ENCODE data around the gene HSPE1. TPM values are rescaled to one million over a fixed set of nuclear protein-coding genes. Genes with fewer than 3 reads are reported as not detected.
"Not testable (repeated sequence)": the region's sequence is repeated elsewhere in the genome, so short reads cannot be mapped to it uniquely, and the experiment has no call there.

Gene HSPE1
- total RNA-seq (100 to 1,000 TPM in 1 of 5 experiments, 10 to 100 TPM in 4; 46.3 to 127 (median 52.2) TPM), polyA plus RNA-seq (100 to 1,000 TPM; 134 to 137 TPM), total RNA-seq (29.6 reads per million, percentile 59 among the genes with 10 or more reads in this experiment)

DNA sequence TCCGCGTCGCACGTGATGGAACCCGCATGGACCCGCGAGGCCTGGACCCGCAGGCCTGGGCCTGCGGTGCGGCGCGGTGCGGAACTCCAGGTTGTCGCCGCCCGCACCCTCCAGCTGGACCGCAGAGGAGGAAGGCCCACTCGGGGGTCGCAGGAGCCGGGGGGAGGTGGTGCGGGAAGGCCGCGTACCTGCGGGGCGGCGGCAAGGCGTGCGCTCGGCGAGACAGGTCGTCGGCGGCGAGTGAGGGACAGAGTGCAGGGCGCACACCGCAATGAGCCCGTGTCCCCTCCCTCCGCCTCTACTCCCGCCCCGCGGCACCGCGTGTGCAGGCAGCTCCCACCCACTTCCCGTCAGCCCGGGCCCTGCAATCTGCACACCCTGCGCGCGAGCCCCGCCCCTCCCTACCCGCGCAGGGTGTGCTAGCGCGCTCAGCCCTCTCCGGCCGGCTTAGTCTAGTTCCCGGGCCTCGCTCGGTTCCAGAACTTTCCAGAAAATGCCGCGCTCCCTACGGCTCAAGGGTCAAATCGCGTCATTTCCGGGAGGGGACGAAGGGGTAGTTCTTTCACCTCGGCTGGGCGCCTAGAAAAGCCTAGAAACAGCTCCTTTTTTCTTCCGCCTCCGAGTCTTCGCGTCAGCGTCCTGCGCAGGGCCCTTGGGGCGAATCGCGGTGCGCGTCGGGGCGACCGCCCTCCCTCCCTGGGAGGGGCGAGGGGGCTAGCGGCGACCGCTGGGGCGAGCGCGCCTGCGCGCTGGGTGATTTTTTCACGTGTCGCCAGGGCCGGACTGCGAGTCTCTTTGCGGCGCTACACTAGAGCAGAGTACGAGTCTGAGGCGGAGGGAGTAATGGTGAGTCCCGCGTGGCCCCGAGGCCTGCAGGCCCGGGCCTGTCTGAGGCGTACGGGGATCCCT, at the start of gene HSPE1, which contains the start of gene HSPD1:
Gene HSPE1 (plus strand): TSS at position 786 of the 909 bp plus-strand sequence. CDS start 58 bp downstream, at position 844.
Gene HSPD1 (minus strand): TSS at position 247 of the 909 bp plus-strand sequence. CDS start 992 bp downstream, outside the sequence.
- peaks cover 17 to 41% of the 10 kb centered on the region in 2 donors for H3K4me1 ChIP-seq (ENCODE audit: control insufficient read depth in 2 of 2, insufficient read depth in 2 of 2, low read length in 2 of 2)
- H3K9me3 Mint-ChIP-seq: no peaks in the 10 kb centered on the region
- intact Hi-C loops (cut with micrococcal nuclease): loop anchor here (1.0 to 10.0 kb wide), 14 partner anchors 15 to 1325 kb away; partner anchors contain the start of genes COQ10B (in 2 of the 2), MARS2 (in 2 of the 2), SF3B1 (in 2 of the 2) and CCDC150 (in 1 of the 2)
- peak within 1 kb of the TSS; percentile 94 for H3K4me3 ChIP-seq (ENCODE audit: low read length)
- H3K4me3 Mint-ChIP-seq: peak within 1 kb of the TSS; percentile 84 to 100 (median 94)
- H3K27ac Mint-ChIP-seq: peak within 1 kb of the TSS; percentile 83 to 98 (median 95)
- ATAC-seq (peak; percentile 93), DNase-seq (peak; percentile 89 to 98 (median 97))
- H3K36me3 Mint-ChIP-seq: peaks cover 4 to 53% (median 15%) of the 10 kb centered on the region in 5 donors
- H3K4me1 Mint-ChIP-seq: peaks cover 31 to 69% (median 57%) of the 10 kb centered on the region in 7 donors
- no peaks in the 10 kb centered on the region for H3K27me3 Mint-ChIP-seq
- no peaks in the 10 kb centered on the region for H3K27me3 ChIP-seq (ENCODE audit: control insufficient read depth in 2 of 2, insufficient read depth in 2 of 2, low read length in 2 of 2)
- H3K36me3 ChIP-seq (ENCODE audit: control insufficient read depth in 2 of 3, insufficient read depth in 3 of 3, low read length in 3 of 3): peaks cover 3 to 34% (median 11%) of the 10 kb centered on the region in 3 experiments
- CTCF ChIA-PET: interaction anchor here (0.6 to 1.3 kb wide), 7 partner anchors 13 to 386 kb away, joined by 3 to 5 read pairs (median 3); partner anchors contain the start of genes COQ10B and SF3B1
- peak within 1 kb of the TSS; percentile 90 for H3K27ac ChIP-seq (ENCODE audit: low read depth, low read length)
- no peaks in the 10 kb centered on the region for H3K9me3 ChIP-seq (ENCODE audit: control insufficient read depth in 2 of 3, low read length in 3 of 3)
- POLR2A ChIA-PET: interaction anchor here (0.5 to 5.3 kb wide), 19 partner anchors 8 to 1316 kb away, joined by 3 to 100 read pairs (median 5); partner anchors contain the start of genes COQ10B, MARS2, MOB4 and SF3B1

GRCh38 chr2:197450465-197450864, 49.7 kb upstream of the HSPE1 start:
- CTCF ChIA-PET: no interaction called here
- no peaks in the 10 kb centered on the region for H3K27me3 ChIP-seq (ENCODE audit: control insufficient read depth in 2 of 2, insufficient read depth in 2 of 2, low read length in 2 of 2)
- peaks cover 0 to 3% (median 0%) of the 10 kb centered on the region in 5 donors for H3K27me3 Mint-ChIP-seq
- peaks cover 11 to 16% of the 10 kb centered on the region in 2 donors for H3K4me1 ChIP-seq (ENCODE audit: control insufficient read depth in 2 of 2, insufficient read depth in 2 of 2, low read length in 2 of 2)
- intact Hi-C loops (cut with micrococcal nuclease): loop anchor here in 1 of 2 donors (5.0 kb wide), 2 partner anchors 128 to 253 kb away; no protein-coding TSS in a partner anchor
- no peak overlapping the region for H3K4me3 ChIP-seq (ENCODE audit: low read length)
- H3K9me3 ChIP-seq (ENCODE audit: control insufficient read depth in 2 of 3, low read length in 3 of 3): no peaks in the 10 kb centered on the region
- H3K4me1 Mint-ChIP-seq: peaks cover 8 to 35% (median 25%) of the 10 kb centered on the region in 7 donors
- POLR2A ChIA-PET: interaction anchor here (1.2 to 7.8 kb wide), 2 partner anchors 11 to 17 kb away, joined by 4 to 176 read pairs; partner anchors contain the start of gene SF3B1
- no peak overlapping the region for H3K4me3 Mint-ChIP-seq
- H3K36me3 ChIP-seq (ENCODE audit: control insufficient read depth in 2 of 3, insufficient read depth in 3 of 3, low read length in 3 of 3): peaks cover 0 to 3% (median 0%) of the 10 kb centered on the region in 3 experiments
- no peak overlapping the region for H3K27ac ChIP-seq (ENCODE audit: low read depth, low read length)
- no peak for ATAC-seq
- no peak overlapping the region for H3K27ac Mint-ChIP-seq
- no peak for DNase-seq
- H3K36me3 Mint-ChIP-seq: no peaks in the 10 kb centered on the region
- peaks cover 0 to 6% (median 0%) of the 10 kb centered on the region in 11 donors for H3K9me3 Mint-ChIP-seq

GRCh38 chr2:197450935-197451358, 49.2 kb upstream of the HSPE1 start:
- H3K27me3 Mint-ChIP-seq: not testable (repeated sequence)
- H3K27ac Mint-ChIP-seq: peak overlapping the region in 4 of 9 donors; percentile 14 to 99 (median 70)
- CTCF ChIA-PET: interaction anchor here (0.6 kb wide), 1 partner anchor 19 kb away, joined by 3 read pairs; no protein-coding TSS in a partner anchor

DNA sequence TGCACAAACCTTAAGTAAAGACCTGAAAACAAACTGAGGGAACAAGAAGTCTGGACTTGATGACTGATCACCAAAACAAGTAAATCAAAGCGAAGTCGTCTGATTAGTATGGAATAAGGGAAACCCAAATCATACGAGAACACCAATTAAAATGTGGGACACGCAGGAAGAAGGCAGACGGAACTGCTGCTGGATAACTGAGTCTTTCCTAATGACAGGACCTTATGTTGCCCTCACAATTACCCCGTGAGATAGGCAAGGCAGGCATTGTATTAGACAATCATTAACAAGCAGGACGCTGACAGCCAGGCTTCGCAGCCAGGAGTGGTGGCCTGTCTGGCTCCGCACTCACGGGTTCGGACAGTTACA, 47.4 kb upstream of the HSPE1 start:
- Histone ChIP-seq H3K36me3 (ENCODE audit: control insufficient read depth in 2 of 3, insufficient read depth in 3 of 3, low read length in 3 of 3) (peaks cover 0 to 3% (median 0%) of the 10 kb centered on the region in 3 experiments), H3K9me3 (ENCODE audit: control insufficient read depth in 2 of 3, low read length in 3 of 3) (no peaks in the 10 kb centered on the region), H3K27ac (ENCODE audit: low read depth, low read length) (peak overlapping the region; percentile 96), H3K4me1 (ENCODE audit: control insufficient read depth in 2 of 2, insufficient read depth in 2 of 2, low read length in 2 of 2) (peaks cover 16% of the 10 kb centered on the region in 2 donors), H3K27me3 (ENCODE audit: control insufficient read depth in 2 of 2, insufficient read depth in 2 of 2, low read length in 2 of 2) (no peaks in the 10 kb centered on the region), H3K4me3 (ENCODE audit: low read length) (peak overlapping the region; percentile 92)
- intact Hi-C loops (cut with micrococcal nuclease): loop anchor here (1.0 to 5.0 kb wide), 9 partner anchors 17 to 813 kb away; partner anchors contain the start of genes CCDC150 (in 2 of the 2), HSPE1 (in 2 of the 2), MARS2 (in 2 of the 2) and SF3B1 (in 2 of the 2)
- ATAC-seq (no peak), DNase-seq (no peak)
- CTCF ChIA-PET: interaction anchor here (0.8 to 1.3 kb wide), 4 partner anchors 16 to 47 kb away, joined by 3 to 6 read pairs (median 4); partner anchors contain the start of genes HSPD1, HSPE1 and SF3B1
- Mint-ChIP-seq H3K27ac (peak overlapping the region; percentile 97 to 100 (median 100)), H3K4me1 (peaks cover 23 to 50% (median 41%) of the 10 kb centered on the region in 7 donors), H3K36me3 (peaks cover 0 to 4% (median 0%) of the 10 kb centered on the region in 5 donors), H3K27me3 (peaks cover 0 to 2% (median 0%) of the 10 kb centered on the region in 5 donors), H3K4me3 (peak overlapping the region; percentile 92 to 100 (median 99)), H3K9me3 (peaks cover 0 to 6% (median 0%) of the 10 kb centered on the region in 11 donors)
- POLR2A ChIA-PET: interaction anchor here (0.7 to 7.8 kb wide), 17 partner anchors 12 to 1979 kb away, joined by 3 to 176 read pairs (median 4); partner anchors contain the start of genes HSPD1, HSPE1, MARS2 and MOB4

More at GRCh38 chr2:197450935-197451358, 49.2 kb upstream of the HSPE1 start:
- POLR2A ChIA-PET: interaction anchor here (1.2 to 7.8 kb wide), 3 partner anchors 12 to 65 kb away, joined by 4 to 176 read pairs (median 23); partner anchors contain the start of genes MOB4 and SF3B1
- intact Hi-C loops (cut with micrococcal nuclease): loop anchor here in 1 of 2 donors (5.0 kb wide), 2 partner anchors 129 to 254 kb away; no protein-coding TSS in a partner anchor
- H3K4me1 ChIP-seq (ENCODE audit: control insufficient read depth in 2 of 2, insufficient read depth in 2 of 2, low read length in 2 of 2): peaks cover 16% of the 10 kb centered on the region in 2 donors
- H3K4me3 ChIP-seq (ENCODE audit: low read length); ATAC-seq; DNase-seq; H3K9me3 ChIP-seq (ENCODE audit: control insufficient read depth in 2 of 3, low read length in 3 of 3); H3K36me3 ChIP-seq (ENCODE audit: control insufficient read depth in 2 of 3, insufficient read depth in 3 of 3, low read length in 3 of 3); H3K36me3 Mint-ChIP-seq; H3K9me3 Mint-ChIP-seq; H3K27me3 ChIP-seq (ENCODE audit: control insufficient read depth in 2 of 2, insufficient read depth in 2 of 2, low read length in 2 of 2); H3K27ac ChIP-seq (ENCODE audit: low read depth, low read length); H3K4me3 Mint-ChIP-seq: not testable (repeated sequence)
- peaks cover 13 to 40% (median 30%) of the 10 kb centered on the region in 7 donors for H3K4me1 Mint-ChIP-seq

- H3K4me3 Mint-ChIP-seq: peak within 1 kb of the TSS; percentile 92 to 100 (median 99)
- POLR2A ChIA-PET: interaction anchor here (0.6 to 7.8 kb wide), 19 partner anchors 11 to 1979 kb away, joined by 3 to 176 read pairs (median 4); partner anchors contain the start of genes HSPD1, HSPE1, MARS2 and MOB4
- intact Hi-C loops (cut with micrococcal nuclease): loop anchor here (1.0 to 5.0 kb wide), 9 partner anchors 18 to 814 kb away; partner anchors contain the start of genes CCDC150 (in 2 of the 2), HSPE1 (in 2 of the 2), MARS2 (in 2 of the 2) and SF3B1 (in 2 of the 2)
Measured at GRCh38 chr2:197453123-197453913, 46.9 kb upstream of the HSPE1 start, which contains the start of gene COQ10B. COQ10B (plus strand) TSS chr2:197453552; CDS start chr2:197453561, 9 bp downstream.

More at GRCh38 chr2:197453123-197453913, 46.9 kb upstream of the HSPE1 start, which contains the start of gene COQ10B:
- H3K4me1 ChIP-seq (ENCODE audit: control insufficient read depth in 2 of 2, insufficient read depth in 2 of 2, low read length in 2 of 2): peaks cover 16% of the 10 kb centered on the region in 2 donors
- DNase-seq (peak; percentile 87 to 99 (median 98)), ATAC-seq (peak; percentile 92)
- Mint-ChIP-seq H3K27me3 (peaks cover 0 to 2% (median 0%) of the 10 kb centered on the region in 5 donors), H3K9me3 (peaks cover 0 to 6% (median 0%) of the 10 kb centered on the region in 11 donors), H3K4me1 (peaks cover 24 to 56% (median 47%) of the 10 kb centered on the region in 7 donors), H3K36me3 (peaks cover 0 to 4% (median 0%) of the 10 kb centered on the region in 5 donors), H3K27ac (peak within 1 kb of the TSS; percentile 97 to 100 (median 100))
- H3K4me3 ChIP-seq (ENCODE audit: low read length): peak within 1 kb of the TSS; percentile 92
- H3K27ac ChIP-seq (ENCODE audit: low read depth, low read length): peak within 1 kb of the TSS; percentile 96
- H3K36me3 ChIP-seq (ENCODE audit: control insufficient read depth in 2 of 3, insufficient read depth in 3 of 3, low read length in 3 of 3): peaks cover 0 to 3% (median 0%) of the 10 kb centered on the region in 3 experiments
- no peaks in the 10 kb centered on the region for H3K27me3 ChIP-seq (ENCODE audit: control insufficient read depth in 2 of 2, insufficient read depth in 2 of 2, low read length in 2 of 2)
- CTCF ChIA-PET: interaction anchor here (0.8 to 1.3 kb wide), 4 partner anchors 17 to 47 kb away, joined by 3 to 6 read pairs (median 4); partner anchors contain the start of genes HSPD1, HSPE1 and SF3B1
- no peaks in the 10 kb centered on the region for H3K9me3 ChIP-seq (ENCODE audit: control insufficient read depth in 2 of 3, low read length in 3 of 3)
